ENCODE measurements around the gene TMEM204.

- TF ChIP-seq CTCF (conservative IDR thresholded peaks at IDR 0.05 in 1 of 2, IDR thresholded peaks at IDR 0.05 in 1 of 2; ENCODE audit: low read depth in 1 of 2, low read length in 2 of 2) (no peak), EZH2 (IDR thresholded peaks at IDR 0.05; ENCODE audit: low read length, missing control alignments) (no peak)
Measured at GRCh38 chr16:1528921-1529537, 4.4 kb upstream of the TMEM204 start.

Measured in fibroblast of lung (primary cell).